Panc1 (cell line): ENCODE data around the gene GAGE1. TPM values are rescaled to one million over a fixed set of nuclear protein-coding genes. Genes with fewer than 3 reads are reported as not detected.

Source experiments
- ATAC-seq: fragments of 200-7000 bp; cut with Tn5 transposase; 2 replicates; pipeline ENCODE4 v1.9.1; 2020; ENCODE audit warnings: mild to moderate bottlenecking, moderate library complexity
- BruUV-seq: library from RNA; stranded (reverse); fragments of 400-500 nt; replicated peaks from 2 replicates; lab custom pipeline; 2021; lab: Mats Ljungman, UMichigan
- CTCF ChIA-PET: fragments of 300-600 bp; sonication (Branson Sonifier 250); formaldehyde crosslinking; loops from one replicate; lab custom pipeline; 2022; ENCODE audit warnings: antibody characterized with exemption; lab: Charles Lee
- POLR2A ChIA-PET: fragments of 300-600 bp; sonication (Branson Sonifier 250); formaldehyde crosslinking; loops from one replicate; lab custom pipeline; 2022; ENCODE audit warnings: antibody characterized with exemption; lab: Charles Lee
- DNase-seq: peaks from one replicate; pipeline ENCODE4 v3.0.0-alpha.2; 2010; ENCODE audit warnings: low read depth, low spot score
- H3K27ac ChIP-seq: 2 replicates; pipeline ENCODE4 v1.5.1; 2011; ENCODE audit warnings: mild to moderate bottlenecking, low read length, inconsistent platforms
- H3K27me3 ChIP-seq: fragments of 200-500 bp; sonication (Bioruptor generic); 2 replicates; pipeline ENCODE4 v1.6.0; 2014; ENCODE audit warnings: low read length, inconsistent platforms; ENCODE audit not compliant: control insufficient read depth, insufficient read depth
- H3K36me3 ChIP-seq: fragments of 200-500 bp; sonication (Bioruptor generic); 2 replicates; pipeline ENCODE4 v1.5.1; 2014; ENCODE audit warnings: inconsistent platforms, mild to moderate bottlenecking, low read length, moderate library complexity; ENCODE audit not compliant: control insufficient read depth, insufficient read depth
- H3K4me1 ChIP-seq: 2 replicates; pipeline ENCODE4 v1.5.1; 2011; ENCODE audit warnings: inconsistent platforms, mild to moderate bottlenecking, low read length, moderate library complexity; ENCODE audit not compliant: control insufficient read depth, insufficient read depth
- H3K4me3 ChIP-seq, 2 experiments: 2 replicates each; pipeline ENCODE4 v1.5.1; 2011 to 2012; ENCODE audit warnings: low read depth in 2 of 2, low read length in 2 of 2, mild to moderate bottlenecking in 2 of 2, inconsistent platforms in 1 of 2, moderate library complexity in 1 of 2
- H3K9me3 ChIP-seq: fragments of 200-500 bp; sonication (Bioruptor generic); 2 replicates; pipeline ENCODE4 v1.5.1; 2014; ENCODE audit warnings: low read depth, mild to moderate bottlenecking, inconsistent platforms, low read length, moderate library complexity; ENCODE audit not compliant: control insufficient read depth, insufficient read depth
- CTCF ChIP-seq: fragments of 450-650 bp; IDR thresholded peaks from 2 replicates; pipeline ENCODE4 v1.5.1; 2017; ENCODE audit warnings: mild to moderate bottlenecking
- POLR2AphosphoS5 ChIP-seq: IDR thresholded peaks from 2 replicates; pipeline ENCODE4 v1.6.1; 2012; ENCODE audit warnings: mild to moderate bottlenecking, low read depth, low read length, moderate library complexity
- REST ChIP-seq, 2 experiments: IDR thresholded peaks; 2 replicates each; pipeline ENCODE4 v1.6.1; 2011 to 2012; ENCODE audit warnings: low read depth in 2 of 2, control low read depth in 1 of 2, low read length in 1 of 2, mild to moderate bottlenecking in 1 of 2, moderate library complexity in 1 of 2; ENCODE audit not compliant: insufficient read depth in 1 of 2
- SIN3A ChIP-seq: IDR thresholded peaks from 2 replicates; pipeline ENCODE4 v1.6.1; 2012; ENCODE audit warnings: low read depth, mild to moderate bottlenecking, low read length, moderate library complexity, borderline replicate concordance; ENCODE audit not compliant: insufficient read depth
- TCF7L2 ChIP-seq: IDR thresholded peaks from 2 replicates; pipeline ENCODE4 v1.6.1; 2011; ENCODE audit warnings: mild to moderate bottlenecking, low read depth, low read length, inconsistent platforms
- in situ Hi-C: cut with HindIII; loops from 2 replicates; pipeline ENCODE4 v1.10.0; 2016; ENCODE audit warnings: low sequenced_read_pairs, low pct_unique_long_range_greater_than_20kb
- intact Hi-C: fragments of 100-400 bp; cut with micrococcal nuclease; formaldehyde crosslinking; loops from one replicate; pipeline ENCODE4 v1.10.0; 2022; ENCODE audit not compliant: unreplicated experiment
- total RNA-seq: library from RNA; stranded (reverse); gene quantifications from one replicate; pipeline ENCODE4 v1.2.1, GENCODE V29; 2021; ENCODE audit not compliant: unreplicated experiment

The GAGE1 gene
- total RNA-seq, 1 experiment from 2014 or later: not detected

GRCh38 chrX:49618574-49618973 is 19.8 kb downstream of the GAGE1 start:
- Histone ChIP-seq H3K4me1 (no peaks in the 10 kb centered on the region), H3K4me3 (no peak overlapping the region), H3K36me3 (no peaks in the 10 kb centered on the region), H3K9me3 (no peaks in the 10 kb centered on the region), H3K27ac (no peak overlapping the region), H3K27me3 (no peaks in the 10 kb centered on the region)
- BruUV-seq: no TSS peak
- CTCF ChIA-PET: no interaction called here
- ATAC-seq: no peak
- no peak for DNase-seq
- intact Hi-C loops: no loop called here
- POLR2A ChIA-PET: no interaction called here
- in situ Hi-C loops: no loop called here
- TF ChIP-seq CTCF: no peak
- no peak for TF ChIP-seq REST (IDR thresholded peaks at IDR 0.05; ENCODE audit: insufficient read depth in 1 of 2, low read depth in 2 of 2, low read length in 1 of 2)
- no peak for TF ChIP-seq SIN3A
- no peak for TF ChIP-seq TCF7L2
- no peak for TF ChIP-seq POLR2AphosphoS5

GRCh38 chrX:49627086-49627777 is 28.4 kb downstream of the GAGE1 start:
- no peak for DNase-seq
- TF ChIP-seq SIN3A: no peak
- peak; percentile 26 for TF ChIP-seq CTCF
- TF ChIP-seq POLR2AphosphoS5: no peak
- TF ChIP-seq TCF7L2: no peak
- ChIA-PET CTCF (no interaction called here), POLR2A (interaction anchor here (0.6 kb wide), 1 partner anchor 421 kb away, joined by 3 read pairs; no protein-coding TSS in a partner anchor)
- in situ Hi-C loops (no loop called here), intact Hi-C loops (no loop called here)
- Histone ChIP-seq H3K36me3 (no peaks in the 10 kb centered on the region), H3K4me3 (no peak overlapping the region), H3K9me3 (no peaks in the 10 kb centered on the region), H3K27ac (no peak overlapping the region), H3K4me1 (no peaks in the 10 kb centered on the region), H3K27me3 (no peaks in the 10 kb centered on the region)
- no TSS peak for BruUV-seq
- ATAC-seq: no peak
